ENCODE measurements around the gene SLAMF7.

The SLAMF7 gene

DNA sequence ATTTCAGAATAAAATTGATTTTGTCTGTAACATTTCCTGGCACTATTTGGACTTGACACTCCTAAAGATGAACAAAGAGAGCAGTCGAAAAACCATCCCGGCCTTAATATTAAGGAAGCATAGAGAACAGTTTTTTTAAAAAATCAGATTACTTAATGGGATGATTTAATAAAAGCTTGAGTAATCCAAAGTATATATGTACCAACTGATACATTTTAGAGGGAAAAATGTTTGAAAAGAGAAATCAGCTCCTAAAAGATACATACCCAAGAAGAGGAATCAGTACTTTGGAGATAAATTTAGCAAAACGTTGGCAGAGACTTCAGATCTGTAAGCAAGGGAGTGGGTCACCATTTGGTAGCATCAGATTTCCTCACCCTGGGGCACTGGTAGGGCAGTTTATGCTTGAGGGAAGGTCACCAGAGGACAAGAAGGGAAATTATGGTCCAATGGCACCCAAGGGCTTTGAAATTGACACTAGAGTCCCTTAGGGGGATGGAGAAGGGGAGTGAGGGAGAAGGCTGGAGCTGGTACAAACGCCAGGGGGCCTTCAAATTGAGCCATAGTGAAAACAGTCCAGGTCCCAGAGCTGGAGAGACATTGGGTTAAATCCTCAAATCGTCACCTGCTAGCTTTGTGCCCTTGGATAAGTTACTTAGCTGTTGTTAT is 5.9 kb downstream of the SLAMF7 start:
- no peak for DNase-seq (ENCODE audit: low read depth in 2 of 3, low spot score in 2 of 3)

DNA sequence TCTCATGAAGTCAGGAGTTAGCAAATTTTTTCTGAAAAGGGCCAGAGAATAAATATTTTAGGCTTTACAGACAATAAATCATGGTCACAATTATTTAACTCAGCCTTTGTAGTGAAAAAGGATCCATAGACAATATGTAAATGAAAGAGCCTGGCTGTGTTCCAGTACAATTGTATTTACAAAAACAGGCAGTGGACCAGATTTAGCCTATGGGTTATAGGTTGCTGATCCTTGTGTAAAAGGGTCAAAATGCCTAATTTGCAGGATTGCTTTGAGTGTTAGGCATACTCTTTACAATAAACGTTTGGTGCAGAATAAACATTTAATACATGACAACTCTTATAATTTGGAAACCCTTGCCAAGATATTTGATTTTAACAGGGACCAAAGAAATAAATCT is 6.5 kb downstream of the SLAMF7 start:
- DNase-seq (ENCODE audit: low read depth in 2 of 3, low spot score in 2 of 3), result no peak

DNA sequence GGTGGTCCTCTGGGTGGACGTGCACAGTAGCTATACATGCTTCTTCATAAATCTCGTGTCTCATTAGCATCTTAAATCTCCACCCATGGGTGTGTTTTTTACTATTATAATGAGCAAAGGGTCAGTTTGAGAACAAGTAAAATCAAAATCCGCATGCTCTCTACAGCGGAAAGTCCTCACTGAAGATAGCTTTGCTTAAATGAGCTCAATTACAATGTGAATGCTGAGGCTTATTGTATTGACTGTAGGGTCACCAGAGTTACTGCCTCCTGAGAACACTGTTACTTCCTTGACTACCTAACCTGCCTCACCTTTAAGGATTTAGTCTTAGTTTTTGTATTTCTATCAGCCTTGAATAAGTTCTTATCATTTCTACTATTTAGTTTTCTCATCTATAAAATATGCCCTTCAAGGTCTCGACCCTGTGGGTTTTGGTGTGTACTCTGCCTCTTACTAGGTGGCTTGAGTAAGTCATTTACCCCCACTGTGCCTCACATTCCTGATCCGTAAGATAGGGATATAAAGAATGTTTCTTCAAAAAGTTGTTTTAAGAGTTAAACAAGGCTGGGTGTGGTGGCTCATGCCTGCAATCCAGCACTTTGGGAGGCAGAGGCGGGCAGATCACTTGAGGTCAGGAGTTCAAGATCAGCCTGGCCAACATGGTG is 7.9 kb downstream of the SLAMF7 start:
- no peak for DNase-seq (ENCODE audit: low read depth in 2 of 3, low spot score in 2 of 3)

DNA sequence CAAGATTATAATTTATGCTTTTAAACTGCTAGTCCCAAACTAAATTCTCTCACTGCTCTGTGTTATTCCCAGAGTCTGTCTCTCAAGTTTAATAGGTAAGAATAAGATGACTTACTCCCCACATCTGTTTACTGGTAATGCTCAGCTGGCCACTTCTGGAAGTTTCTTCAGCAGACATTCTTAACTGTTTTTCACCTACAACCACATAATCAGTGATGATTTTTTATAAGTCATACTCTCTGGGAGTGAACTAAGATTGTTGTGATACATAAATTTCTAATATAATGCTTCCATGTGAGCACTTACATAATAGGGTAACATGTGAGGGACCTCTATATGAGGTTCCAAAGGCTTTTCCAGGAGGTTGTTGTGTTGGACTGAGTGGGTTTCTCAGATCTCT is 8.7 kb downstream of the SLAMF7 start:
- DNase-seq (ENCODE audit: low read depth in 2 of 3, low spot score in 2 of 3), result no peak

DNA sequence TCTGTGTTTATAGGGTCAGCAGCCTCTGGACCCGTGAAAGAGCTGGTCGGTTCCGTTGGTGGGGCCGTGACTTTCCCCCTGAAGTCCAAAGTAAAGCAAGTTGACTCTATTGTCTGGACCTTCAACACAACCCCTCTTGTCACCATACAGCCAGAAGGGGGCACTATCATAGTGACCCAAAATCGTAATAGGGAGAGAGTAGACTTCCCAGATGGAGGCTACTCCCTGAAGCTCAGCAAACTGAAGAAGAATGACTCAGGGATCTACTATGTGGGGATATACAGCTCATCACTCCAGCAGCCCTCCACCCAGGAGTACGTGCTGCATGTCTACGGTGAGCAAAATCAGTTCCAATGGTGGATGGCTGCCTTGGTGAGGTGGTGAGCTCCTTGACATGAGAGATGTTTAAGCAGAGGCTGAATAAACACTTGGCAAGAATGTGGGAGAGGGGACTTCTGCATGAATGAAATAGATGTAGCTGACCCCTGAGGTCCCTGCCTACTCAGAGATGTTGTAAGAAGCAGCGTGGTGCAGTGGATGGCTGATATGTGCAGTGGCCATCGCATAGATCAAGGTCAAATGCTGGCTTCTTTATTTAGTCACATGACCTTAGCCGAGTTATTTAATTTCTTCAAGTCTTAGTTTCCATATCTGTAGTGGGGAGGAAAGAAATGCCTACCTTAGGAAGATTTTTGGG is 9.3 kb downstream of the SLAMF7 start:
- no peak for DNase-seq (ENCODE audit: low read depth in 2 of 3, low spot score in 2 of 3)

DNA sequence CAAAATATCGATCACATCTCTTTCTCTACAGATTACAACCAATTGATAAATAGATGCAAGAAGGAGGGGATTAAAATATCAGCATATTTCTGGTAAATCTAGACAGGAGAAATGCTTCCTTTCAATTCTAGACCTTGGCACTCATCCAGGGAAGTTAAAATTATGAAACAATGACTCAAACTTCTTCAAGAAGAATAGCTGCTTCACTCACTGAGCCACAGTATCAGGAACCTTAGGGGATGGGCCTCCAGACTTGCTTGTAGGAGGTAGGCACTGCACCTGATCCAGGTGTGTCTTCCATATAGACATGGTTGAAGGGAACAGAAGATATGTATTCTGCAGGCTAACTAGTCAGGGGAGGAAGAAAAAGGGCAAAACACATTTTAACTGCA is 9.8 kb downstream of the SLAMF7 start:
- no peak for DNase-seq (ENCODE audit: low read depth in 2 of 3, low spot score in 2 of 3)

DNA sequence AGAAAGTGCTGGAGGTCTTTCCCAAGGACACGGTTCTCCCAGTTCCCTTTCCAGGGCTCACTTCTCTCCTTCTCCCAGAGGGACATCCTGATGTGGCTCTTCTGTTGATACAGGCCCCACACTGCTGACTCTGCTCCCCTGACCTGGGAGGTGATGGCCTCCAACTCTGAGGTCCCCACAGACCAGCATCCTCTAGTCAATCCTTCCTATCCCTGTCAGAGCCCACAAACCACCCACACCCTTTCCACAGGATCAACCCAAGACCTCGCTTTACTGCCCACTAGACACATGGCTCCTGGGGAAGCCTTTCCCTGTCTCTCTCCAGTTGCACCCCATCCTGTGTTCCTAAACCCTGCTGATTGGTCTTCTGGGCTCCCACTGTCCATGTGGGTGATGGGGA is 11.6 kb downstream of the SLAMF7 start:
- no peak for DNase-seq (ENCODE audit: low read depth in 2 of 3, low spot score in 2 of 3)

DNA sequence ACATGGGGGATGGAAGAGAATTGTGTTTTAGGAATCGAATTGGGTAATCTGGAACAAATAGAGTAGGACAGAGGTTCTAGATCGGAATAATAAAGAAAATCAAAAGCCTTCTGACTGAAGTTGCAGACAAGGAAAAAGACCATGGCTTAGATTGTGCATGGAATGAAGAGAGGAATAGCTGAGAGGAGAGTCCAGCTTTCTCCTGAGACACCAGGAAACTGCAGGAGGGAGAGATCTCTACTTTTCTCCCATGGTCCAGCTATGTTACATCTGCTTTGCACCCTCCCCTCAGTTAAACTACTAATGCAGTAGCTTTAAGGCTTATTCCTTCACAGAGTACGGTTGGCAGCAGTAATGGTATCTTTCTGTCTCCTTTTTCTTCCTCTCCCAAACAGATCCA is 13.4 kb downstream of the SLAMF7 start:
- DNase-seq (ENCODE audit: low read depth in 2 of 3, low spot score in 2 of 3), result no peak

DNA sequence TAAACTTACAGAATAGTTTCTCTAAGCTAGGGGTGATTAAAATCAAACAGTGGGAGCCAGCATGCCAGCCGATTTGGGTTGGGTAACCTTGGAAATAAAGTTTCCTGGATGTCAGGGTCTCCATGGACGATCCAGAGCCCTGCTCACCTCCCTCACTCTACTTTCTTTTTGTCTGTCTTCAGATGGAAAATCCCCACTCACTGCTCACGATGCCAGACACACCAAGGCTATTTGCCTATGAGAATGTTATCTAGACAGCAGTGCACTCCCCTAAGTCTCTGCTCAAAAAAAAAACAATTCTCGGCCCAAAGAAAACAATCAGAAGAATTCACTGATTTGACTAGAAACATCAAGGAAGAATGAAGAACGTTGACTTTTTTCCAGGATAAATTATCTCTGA is 13.9 kb downstream of the SLAMF7 start:
- no peak for DNase-seq (ENCODE audit: low read depth in 2 of 3, low spot score in 2 of 3)

DNA sequence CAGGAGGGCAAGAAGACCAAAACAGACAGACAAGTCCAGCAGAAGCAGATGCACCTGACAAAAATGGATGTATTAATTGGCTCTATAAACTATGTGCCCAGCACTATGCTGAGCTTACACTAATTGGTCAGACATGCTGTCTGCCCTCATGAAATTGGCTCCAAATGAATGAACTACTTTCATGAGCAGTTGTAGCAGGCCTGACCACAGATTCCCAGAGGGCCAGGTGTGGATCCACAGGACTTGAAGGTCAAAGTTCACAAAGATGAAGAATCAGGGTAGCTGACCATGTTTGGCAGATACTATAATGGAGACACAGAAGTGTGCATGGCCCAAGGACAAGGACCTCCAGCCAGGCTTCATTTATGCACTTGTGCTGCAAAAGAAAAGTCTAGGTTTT is 14.5 kb downstream of the SLAMF7 start:
- no peak for DNase-seq (ENCODE audit: low read depth in 2 of 3, low spot score in 2 of 3)

DNA sequence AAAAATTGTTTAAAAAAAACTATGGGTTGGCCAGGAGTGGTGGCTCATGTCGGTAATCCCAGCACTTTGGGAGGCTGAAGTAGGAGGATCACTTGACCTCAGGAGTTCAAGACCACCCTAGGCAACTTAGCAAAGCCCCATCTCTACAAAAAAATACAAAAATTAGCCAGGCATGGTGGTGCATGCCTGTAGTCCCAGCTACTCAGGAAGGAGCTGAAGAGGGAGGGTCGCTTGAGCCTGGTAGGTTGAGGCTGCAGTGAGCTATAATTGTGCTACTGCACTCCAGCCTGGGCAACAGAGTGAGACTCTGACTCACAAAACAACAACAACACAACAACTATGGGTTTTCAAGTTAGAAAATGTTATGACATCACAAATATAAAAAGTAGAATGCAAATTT is 16.4 kb downstream of the SLAMF7 start:
- no peak for DNase-seq (ENCODE audit: low read depth in 2 of 3, low spot score in 2 of 3)

DNA sequence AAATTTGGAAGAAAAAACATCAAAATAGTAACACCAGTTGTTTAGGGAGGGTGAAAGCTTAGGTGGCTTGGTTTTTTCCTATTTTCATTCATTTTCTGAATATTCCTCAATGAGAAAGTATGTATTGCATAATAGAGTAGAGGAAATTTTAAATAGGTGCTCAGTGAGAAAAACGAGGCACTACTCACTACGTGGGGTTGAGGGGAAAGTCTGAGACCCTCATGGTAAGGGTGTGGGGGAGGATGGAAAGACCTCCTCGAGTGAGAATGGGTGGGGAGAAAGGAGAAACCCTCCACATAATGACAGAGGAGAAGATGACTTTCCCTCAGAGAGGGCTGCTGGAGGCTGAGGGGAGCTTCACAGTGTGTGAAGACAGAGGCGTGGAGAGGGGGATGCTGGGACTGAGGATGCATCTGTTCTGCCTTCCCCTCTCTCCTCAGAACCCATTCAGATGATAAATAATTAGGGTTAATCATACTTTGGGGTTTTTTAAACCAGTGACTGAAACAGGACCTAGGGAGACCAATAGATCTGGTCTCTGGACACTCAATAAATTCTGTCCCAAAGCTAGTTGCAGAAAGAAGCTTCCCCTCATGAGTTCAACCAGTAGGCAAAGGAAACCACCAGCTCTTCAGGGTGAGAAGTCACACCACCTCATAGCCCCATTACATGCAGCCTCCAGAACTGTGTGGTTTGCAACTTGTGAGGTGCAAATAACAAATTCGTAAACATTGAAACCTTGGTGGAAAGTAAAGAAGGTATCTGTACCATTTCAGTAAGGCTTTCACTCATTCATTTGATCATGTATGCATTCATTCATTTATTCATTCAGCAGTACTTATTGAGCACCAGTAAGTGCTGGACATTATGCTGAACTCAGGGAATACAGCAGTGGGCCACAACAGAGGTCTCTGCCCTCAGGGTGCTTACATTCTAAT is 17.1 kb downstream of the SLAMF7 start:
- no peak for DNase-seq (ENCODE audit: low read depth in 2 of 3, low spot score in 2 of 3)

DNA sequence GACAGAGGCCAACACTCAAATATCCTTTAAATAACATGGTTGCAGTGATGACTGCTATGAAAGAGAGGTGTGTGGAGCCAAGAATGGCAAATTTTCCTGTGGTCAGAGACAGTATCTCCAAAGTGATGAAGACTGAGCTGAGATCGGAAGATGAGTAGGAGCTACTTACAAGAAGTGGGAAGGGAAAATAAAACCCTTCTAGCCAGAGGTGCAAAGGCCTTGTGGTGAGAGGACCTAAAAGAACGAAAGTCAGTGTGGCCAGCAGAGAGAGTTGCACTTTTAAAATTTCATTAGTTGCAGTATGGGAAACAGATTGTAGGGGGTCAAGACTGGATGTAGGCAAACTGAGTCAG is 17.8 kb downstream of the SLAMF7 start:
- no peak for DNase-seq (ENCODE audit: low read depth in 2 of 3, low spot score in 2 of 3)

DNA sequence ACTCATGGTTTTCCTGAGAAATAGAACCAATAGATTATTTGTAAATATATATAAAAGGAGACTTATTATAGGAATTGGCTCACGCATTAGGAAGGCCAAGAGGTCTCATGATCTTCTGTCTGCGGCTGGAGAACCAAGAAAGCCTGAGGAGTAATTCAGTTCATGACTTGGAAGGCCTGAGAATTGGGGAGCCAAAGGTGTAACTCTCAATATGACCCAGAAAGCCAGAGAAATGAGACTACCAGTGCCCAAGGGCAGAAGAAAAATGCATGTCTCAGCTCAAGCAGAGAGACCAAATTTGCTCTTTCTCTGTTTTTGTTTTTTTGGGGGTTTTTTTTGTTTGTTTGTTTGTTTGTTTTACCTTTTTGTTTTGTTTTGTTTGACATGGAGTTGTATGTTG is 19.5 kb downstream of the SLAMF7 start:
- DNase-seq (ENCODE audit: low read depth in 2 of 3, low spot score in 2 of 3), result no peak

DNA sequence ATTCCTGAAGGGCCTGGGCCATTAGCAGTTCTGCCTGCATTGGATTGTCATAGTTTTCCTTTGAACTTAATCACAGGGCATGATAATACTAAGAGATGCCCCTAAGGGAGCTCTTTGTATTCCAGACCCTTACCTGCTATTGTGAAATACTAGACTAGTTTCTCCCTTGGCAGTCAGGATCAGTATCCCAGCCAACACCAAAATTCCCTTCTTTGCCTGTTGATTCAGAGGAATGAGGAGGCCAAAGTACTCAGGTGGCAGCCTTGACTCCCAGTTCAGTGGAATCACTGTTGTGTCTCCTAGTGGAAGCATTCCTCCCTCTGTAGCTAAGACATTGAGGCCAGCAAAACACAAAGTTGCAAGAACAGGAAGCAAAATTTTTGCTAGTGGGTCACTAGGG is 20.7 kb downstream of the SLAMF7 start:
- DNase-seq (ENCODE audit: low read depth in 2 of 3, low spot score in 2 of 3), result no peak

DNA sequence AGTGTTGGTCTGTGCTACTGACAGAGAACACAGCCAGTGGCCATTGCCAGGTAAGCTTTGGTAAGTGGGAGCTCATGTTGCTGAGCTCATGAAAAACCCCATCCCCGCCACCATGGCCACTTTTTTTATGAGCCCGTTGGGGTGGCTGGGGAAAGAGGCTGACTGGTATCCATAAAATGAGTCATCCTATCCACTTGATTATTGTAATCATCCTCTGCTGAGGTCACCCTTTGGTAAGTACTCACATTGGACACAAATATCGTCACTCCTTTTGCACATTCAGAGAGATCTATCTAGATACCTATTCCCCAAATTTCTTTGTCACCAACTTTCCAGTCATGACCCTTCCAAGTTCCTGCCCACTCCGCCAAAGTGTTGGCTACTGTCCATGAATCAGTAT is 22.0 kb downstream of the SLAMF7 start:
- DNase-seq (ENCODE audit: low read depth in 2 of 3, low spot score in 2 of 3), result no peak

DNA sequence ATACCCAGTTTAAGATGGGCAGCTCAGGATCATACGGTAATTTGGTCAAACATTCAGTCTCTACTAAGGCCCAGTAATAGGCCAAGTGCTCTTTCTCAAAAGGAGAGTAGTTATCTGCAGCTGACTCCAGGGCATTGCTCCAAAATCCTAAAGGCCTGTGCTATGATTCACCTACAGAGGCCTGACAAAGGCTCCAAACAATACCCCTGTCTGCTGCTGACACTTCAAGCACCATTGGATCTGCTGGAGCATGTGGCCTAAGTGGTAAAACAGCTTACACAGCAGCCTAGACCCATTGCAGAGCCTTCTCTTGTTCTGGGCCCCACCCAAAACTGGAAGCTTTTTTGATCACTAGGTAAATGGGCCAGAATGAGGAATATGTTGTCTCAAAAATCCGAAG is 22.8 kb downstream of the SLAMF7 start:
- DNase-seq (ENCODE audit: low read depth in 2 of 3, low spot score in 2 of 3), result no peak

DNA sequence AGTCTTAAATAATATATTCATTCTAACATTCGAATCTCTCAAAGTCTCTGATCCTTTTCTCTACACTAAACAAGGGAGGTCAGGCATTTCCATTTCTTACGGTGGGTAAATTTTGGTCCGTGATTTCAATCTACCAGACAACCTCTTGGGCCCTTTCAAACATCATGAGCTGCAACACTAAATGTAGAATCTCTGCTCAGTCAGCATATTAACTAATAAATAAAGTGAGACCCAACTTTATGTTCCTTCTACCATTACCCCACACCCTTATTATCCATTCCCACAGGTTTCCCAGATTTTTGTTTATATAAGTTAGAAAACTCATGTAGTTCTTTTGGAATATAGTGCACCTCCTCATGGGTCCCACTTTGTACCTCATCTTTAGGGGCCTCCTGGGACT is 24.9 kb downstream of the SLAMF7 start:
- no peak for DNase-seq (ENCODE audit: low read depth in 2 of 3, low spot score in 2 of 3)

DNA sequence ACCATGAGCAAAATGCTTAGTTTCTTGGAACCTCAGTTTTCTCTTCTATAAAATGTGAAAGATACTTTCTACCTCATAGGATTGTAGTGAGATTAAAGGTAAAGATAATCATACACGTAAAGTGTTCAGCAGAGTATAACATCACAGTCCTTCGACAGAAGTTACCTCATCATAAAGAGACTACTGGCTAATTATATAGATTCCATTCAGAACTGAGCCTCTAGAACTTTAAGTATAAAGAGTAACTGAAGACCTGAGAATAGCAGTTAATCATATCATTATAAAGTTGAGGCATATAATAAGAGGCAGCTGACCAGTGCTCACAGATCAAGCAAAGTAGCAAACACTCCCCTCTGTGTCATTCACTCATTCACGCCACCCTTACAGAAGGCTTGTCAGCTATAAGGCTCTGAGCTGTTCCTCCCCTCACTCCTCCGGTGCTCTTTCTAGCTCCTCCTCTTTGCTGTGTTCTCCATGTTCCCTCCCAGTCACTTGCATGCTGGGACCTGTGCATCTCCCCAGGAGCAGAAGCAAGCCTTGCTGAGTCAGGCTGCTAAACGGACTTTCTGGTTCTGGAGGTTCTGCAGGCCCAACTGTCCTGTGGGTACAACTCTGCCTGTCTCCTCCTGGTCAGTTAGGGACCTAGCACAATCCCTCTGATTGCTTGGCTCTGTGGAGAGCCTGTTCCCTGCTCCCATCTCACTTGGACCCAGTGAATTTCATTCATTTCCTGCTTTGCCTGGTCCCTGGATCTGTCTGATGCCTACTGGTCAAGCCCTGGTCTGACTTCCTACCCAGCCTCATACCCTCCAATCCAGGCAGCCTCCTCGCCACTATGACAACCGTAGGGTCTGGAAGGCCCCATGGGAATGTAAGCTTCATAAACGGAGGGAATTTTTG is 28.6 kb downstream of the SLAMF7 start:
- no peak for DNase-seq (ENCODE audit: low read depth in 2 of 3, low spot score in 2 of 3)

DNA sequence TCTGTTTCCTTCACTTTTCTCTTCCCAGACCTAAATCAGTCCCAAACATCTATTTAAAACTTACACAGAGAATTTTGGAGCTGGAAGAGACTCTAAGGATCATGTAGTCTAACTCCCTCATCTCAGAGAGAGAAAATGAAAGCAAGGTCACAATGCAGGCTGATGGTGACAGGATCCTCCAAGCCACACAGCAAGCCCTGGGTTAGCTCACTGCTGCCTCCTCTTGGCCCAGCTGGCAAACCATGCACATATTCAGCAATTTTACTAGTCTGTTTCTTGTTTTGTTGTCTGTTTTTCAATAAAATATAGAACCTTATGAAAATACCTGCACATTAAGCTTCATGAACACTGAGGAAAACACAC is 29.2 kb downstream of the SLAMF7 start:
- peak in 1 of 3 experiments; percentile 50 for DNase-seq (ENCODE audit: low read depth in 2 of 3, low spot score in 2 of 3)

DNA sequence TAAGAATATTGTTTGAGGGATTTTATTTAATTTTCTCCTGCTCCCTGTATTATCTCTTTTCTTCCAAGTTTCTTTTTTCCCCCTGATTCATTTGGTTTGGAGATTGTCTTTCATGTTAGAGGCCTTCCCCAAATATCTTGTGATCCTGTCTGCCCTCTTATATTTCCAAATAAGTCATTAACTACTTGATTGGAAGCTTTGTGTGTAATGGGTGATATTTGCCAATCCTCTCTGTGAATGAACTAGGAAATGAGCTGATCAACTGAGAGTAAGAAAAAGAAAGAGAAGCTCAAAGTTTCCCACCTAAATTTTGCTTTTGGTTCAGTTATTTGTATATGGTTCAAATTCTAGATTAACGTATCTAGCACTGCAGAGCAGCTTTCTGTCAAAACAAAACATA is 33.3 kb downstream of the SLAMF7 start:
- no peak for DNase-seq (ENCODE audit: low read depth in 2 of 3, low spot score in 2 of 3)
